CD4-positive, alpha-beta T cell treated with Interleukin-2 at 100 ng/mL for 4 hours (primary cell): ENCODE results near the gene PCDHAC2.

Experiments used
- DNase-seq: peaks from one replicate; pipeline ENCODE4 v3.0.0-alpha.2; 2020; ENCODE audit warnings: low spot score

The PCDHAC2 gene

DNA sequence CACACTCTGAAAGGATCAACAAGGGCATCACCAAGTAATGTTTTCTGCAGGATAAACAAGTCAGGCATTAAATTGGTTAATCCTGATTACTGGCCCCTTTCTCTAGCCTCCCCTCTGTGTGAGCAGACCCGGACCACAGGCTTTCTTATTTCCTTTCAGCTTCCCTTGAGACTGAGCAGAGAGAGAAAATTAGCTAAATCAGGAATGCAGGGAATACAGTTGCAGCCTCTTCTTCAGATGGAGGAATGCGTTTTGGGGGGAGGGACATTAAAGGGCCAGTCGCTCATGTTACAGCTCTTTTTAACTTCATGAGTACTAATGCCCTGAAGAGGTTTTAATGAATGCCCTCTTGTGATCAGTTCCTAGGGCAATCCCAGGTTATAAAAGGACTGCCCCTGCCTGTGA is 19.8 kb downstream of the PCDHAC2 start:
- DNase-seq: no peak

DNA sequence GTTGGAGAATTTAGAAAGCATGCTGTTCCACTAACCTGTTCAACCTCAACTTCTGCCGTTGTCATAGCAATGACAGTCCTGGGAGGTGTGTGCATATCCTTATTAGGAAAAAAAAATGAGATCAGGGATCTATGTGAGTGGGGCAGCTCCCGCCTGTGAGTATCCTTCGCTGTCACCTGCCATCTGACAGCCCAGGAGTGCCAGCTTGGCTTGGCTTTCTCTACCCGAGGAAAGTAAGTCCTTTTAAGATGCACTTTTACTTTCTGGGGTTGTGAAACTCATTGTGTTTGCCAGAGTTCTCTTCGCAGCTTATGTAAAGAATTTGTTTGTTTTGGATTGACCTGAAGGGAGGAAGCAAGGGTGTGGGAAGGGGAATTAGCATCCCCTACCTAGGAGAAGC is 21.8 kb downstream of the PCDHAC2 start:
- DNase-seq: no peak

DNA sequence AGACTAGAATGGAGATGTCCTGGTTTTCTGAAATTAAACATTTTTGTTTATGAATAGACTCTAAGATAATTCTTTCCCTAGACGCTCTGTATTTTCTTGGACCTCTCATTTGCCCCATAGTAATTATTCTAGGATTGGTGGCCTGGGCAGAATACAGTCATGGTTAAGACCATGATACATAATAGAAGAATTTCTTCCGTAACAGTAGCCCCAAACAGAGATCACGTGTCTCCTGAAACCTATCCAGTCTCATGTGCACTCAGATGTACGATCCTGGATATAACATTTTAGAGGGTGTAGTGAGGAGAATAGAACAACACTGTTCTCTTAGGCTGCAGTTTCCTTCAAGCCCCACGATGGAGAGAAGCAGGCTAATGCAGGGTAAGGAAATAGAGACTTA is 22.3 kb downstream of the PCDHAC2 start:
- no peak for DNase-seq

DNA sequence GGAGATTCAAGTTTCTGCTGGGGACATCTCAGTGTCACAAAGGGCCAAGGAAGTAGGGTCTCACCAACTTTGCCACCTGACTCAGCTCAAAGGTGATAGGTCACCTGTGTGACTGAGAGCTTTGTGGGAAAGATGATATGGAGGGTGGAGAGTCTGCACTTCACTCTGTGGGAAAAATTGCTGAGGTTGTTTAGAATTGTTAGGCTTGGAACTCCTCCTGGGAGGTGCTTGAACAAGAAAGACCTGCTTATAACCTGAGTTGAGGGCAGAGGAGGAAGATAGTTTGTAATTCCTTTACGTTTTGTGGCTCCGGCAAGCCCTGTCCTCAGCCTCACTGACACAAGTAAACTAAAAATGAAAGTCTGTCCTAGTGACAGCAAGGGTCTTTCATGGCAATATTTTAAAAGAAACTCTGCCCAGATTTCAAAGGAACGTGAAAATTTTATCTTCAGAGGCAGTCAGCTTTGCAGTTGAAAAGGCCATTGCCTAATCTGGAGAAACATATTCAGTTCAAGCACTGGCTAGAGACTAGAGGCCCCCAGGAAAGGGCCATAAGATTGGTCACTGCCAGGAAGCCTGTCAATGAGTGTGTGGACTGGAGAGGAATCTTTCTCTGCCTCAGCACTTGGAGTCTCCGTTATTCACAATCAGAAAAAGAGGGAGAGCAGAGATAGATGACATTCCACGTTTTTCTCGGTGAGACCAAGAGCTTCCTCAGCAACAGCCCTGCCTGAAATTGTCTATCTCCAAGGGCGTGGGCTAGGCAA is 23.2 kb downstream of the PCDHAC2 start:
- no peak for DNase-seq

DNA sequence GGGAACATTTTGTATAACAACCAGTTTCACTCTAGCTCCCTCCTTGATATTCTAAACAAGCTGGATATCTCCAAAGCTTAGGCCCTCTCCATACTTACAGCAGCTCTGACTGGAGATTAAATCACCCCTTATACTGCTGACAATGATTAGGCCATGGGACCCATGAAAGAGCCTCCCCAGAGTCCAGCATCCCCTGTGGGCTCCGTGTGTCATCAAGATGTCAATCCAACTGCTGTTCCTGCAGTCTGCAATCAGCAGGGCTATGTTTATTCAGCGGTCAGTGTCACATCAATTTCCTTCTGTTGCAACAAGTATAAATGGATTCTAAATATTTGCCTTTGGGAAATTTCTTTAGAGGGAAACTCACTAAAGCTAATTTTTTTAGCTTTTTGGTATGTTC is 26.6 kb downstream of the PCDHAC2 start:
- DNase-seq: no peak

DNA sequence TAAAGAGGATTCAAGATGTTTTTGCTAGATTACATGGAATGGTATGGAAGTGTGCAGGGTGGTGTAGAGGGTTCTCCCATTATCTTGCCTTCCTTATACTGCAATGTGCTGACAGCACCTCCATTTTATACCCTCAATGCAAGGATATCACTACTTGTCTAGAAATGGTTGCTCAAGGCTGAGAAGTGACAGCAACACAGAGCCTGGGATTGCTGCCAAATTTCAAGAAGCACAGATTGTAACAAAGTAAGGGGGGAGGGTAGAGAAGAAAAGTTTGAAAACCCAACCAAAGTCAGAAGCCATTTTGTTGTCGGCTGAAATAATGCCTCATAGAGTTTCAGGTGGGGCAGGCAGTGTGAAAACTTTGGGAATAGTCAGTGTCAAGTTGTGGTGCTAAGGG is 29.8 kb downstream of the PCDHAC2 start:
- no peak for DNase-seq

DNA sequence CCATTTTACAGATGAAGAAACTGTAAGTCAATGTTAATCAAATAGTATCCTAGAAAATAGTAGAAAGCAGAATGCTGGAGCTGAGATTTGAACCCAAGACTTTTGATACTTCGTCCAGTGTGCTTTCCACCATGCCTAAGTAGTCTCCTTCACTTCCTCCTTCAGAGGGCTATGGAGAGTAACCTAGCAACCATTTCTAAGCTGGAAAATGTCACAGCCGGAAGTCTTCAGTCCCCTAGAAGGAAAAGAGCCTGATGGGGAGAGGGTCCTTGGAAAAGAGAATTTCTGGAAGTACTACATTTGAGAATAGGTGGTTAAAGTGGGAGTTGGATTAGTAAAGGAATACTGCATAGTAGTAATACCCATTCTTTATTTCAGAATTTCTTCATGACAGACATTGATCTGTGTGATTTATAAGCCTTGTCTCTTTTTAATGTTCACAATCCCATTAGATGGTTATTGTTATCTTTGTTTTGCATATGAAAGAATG is 32.7 kb downstream of the PCDHAC2 start:
- no peak for DNase-seq

DNA sequence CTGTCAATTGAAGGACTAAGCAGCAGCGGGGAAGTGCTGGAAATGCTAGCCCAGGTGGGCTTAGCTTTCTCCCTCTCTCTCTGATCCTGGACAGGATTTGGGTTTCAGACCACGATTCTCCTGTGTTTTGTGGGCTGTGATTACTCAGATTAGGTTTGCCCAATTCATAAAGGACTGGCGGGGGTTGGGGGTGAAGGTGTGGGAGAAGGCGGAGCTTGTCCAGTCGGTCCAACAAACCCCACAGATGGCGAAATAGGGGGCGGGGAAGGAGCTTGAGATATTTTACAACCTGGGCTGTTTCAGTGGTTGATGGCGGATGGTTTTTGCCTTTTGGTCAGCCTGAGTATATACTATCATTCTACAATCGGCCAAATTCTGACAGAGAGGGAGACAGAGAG is 35.2 kb downstream of the PCDHAC2 start:
- DNase-seq: no peak

DNA sequence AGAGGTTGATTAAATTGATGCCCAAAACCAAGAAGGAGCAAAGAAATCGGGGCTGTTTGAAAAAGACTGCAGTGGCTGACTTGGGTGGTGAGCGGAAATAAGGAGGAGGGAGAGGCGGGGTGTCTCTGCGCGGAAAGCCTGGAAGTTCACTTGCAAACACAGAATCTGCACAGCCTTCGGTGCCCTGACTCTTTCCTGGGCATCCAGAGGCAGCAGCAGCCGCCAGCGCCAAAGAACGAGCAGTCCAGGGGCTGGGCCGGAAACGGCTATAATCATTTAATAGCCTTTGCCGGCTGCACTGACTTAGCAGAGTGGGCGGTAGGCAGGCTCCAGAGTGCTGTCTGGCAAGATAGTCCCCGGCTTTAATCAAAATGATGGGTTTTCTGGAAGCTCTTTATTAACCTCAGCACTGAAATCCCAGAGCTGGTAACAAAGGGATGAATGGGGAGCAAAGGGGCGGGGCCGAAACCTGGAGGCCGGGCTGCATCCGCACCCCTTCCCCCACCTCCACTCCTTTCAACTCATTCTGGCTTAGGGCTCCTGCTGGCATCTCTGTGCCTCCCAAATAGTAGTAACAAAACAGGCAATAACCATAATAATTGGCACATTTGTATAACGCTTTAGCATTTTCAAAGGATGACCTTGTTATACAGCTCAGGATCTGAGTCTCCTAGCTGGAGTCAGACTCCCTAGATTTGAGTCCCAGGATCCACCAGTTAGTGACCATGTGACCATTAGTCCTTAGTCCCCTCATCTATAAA is 35.7 kb downstream of the PCDHAC2 start:
- DNase-seq: no peak

DNA sequence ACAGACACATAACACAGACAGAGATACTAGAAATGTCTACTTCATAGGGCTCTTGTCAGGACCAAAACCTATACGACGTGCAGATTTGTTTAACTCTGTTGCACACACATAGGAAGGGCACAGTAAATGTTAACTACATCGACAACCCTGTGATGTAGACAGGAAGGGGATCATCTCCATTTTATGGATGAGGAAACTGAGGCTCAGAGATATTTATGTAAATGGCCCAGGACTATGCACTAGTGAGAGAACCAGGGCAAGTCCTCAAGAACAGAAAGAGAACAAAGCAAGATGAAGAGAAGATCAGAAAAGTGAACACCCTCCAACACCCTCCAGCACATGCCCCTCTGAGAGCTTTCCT is 36.3 kb downstream of the PCDHAC2 start:
- no peak for DNase-seq

DNA sequence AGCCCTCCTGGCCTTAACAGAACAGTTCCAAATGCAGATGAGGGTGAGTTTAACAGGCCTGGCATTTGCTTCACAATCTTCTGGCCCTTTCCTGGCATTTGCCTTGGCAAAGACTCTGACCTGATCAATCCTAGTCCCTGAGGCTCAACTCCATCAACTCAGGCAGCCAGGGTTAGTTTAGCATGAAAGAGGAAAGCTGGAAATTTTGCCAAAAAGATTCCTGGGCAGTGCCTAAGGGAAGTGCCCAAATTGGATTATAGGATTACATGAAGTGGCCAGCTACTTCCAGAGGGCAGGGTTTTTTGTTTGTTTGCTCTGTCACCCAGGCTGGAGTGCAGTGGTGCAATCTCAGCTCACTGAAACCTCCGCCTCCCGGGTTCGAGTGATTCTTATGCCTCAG is 36.8 kb downstream of the PCDHAC2 start:
- no peak for DNase-seq

DNA sequence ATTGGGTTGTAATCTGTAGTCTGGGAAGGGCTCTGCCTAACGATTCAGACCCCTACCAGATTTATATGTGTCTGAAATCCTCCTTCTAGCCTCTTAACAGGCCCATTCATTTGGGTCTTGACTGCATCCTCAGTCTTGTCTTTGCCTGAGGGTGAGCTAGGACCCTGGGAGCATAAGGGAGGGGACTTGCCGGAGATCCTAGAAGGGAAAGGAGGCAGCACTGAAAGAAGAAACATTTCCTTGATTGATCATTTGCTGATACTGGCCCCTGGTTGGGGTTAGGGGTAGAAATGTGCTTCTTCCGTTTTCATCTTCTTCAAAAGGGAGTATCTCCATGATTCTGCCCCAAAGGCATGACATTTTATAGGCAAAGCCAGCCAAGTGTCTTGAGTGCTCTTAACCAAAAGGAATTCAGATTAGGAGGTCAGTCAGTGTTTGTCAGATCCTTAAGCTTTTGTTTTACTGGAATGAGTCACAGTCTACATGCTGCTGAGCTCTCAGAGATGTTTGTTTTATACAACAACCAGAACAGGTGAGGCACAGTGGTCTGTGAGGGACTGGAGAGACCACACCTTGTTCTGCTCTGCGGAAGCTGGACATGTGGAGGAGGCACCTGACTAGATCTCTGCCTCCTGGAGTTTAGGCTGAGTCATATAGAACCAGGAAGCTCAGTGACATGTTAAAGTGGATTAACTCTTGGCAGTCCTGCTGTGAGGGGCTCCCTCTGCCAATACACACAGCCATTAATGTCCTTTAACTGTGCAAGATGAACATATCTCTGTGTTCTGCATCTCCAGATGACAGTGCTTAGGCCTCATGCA is 37.7 kb downstream of the PCDHAC2 start:
- DNase-seq: no peak

DNA sequence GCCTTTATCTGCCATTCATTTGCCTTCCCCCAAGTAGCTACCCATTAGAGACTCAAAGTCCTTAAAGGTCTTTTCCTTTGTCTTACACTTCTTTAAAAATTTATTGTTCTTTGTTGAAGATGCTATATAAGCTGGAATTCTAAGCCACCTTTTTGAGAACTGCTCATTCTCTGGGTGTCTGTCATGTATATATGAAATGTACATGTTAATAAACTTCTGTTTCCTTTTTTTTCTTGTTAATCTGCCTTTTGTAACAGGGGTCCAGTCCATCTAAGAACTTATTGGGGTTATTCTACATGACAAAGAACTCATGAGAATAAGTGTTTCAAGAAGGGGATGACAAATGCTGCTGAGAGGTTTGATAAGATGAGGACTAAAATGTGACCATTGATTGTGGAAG is 41.5 kb downstream of the PCDHAC2 start:
- DNase-seq: no peak

DNA sequence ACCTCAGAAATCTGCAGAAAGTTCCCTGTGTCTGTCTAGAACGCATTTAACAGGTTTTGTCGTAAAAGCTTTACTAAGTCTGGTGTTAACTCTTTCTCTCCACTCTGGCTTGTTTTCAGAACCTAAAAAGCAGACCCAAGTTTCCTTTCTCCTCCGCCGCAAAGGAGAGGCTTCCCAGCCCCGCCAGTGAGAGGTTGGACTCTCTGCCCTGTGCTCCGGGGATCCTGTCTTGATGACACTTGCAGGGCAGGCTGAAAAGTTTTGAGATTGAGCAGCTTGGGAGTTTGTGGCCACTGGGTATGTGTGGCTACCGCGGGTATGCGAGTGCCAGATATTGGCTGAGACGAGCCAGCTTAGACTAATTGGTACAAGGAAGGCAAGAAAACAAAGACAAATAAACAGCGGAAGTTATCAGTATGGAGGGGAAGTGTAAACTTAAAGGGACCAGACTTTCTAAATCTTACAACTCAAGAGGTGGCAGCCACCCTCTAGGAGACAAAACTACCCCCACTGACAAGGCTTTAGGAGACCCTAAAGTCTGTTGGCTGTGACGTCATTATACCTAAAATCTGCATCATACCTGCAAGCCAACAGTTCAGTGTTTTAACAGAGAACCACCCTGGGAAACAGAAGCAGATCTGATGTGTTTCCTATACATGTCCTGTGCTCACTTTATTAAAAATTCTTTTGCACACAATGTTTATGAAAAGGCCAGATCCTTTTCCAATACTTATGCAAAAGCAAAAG is 43.9 kb downstream of the PCDHAC2 start:
- no peak for DNase-seq

DNA sequence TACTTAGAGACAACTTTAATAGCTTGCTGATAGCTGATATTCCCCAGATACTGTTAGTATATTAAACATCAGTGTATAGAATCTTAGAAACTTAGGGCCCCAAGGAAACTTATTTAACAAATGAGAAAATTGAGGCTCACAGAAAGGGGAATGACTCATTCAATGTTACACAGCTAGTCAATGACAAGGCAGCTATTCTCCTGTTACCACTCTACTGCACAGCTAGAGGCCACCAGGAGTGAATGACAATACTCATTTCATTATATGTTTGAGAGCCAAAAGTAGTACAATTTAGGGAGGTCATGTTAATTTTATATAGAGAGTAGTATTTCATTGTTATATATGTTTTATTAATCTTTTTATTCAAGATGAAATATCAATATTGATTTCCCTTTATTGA is 51.7 kb downstream of the PCDHAC2 start:
- DNase-seq: no peak
